Karpas-422 (cell line): ENCODE results near the gene SKIL. TPM values are rescaled to one million over a fixed set of nuclear protein-coding genes. Genes with fewer than 3 reads are reported as not detected.

Source experiments
- DNase-seq: peaks from one replicate; pipeline ENCODE4 v3.0.0-alpha.2; 2015
- H2AFZ ChIP-seq: fragments of 200-600 bp; sonication (generic); 2 replicates; pipeline ENCODE4 v1.6.1; 2014; ENCODE audit warnings: antibody characterized with exemption, low read length, mixed read lengths
- H3K27ac ChIP-seq: fragments of 200-600 bp; sonication (generic); 2 replicates; pipeline ENCODE4 v1.5.1; 2014; ENCODE audit warnings: mild to moderate bottlenecking, low read length, moderate library complexity
- H3K27me3 ChIP-seq: fragments of 200-600 bp; sonication (generic); 2 replicates; pipeline ENCODE4 v1.6.1; 2014; ENCODE audit warnings: low read length, mixed read lengths
- H3K36me3 ChIP-seq: fragments of 200-600 bp; sonication (generic); 2 replicates; pipeline ENCODE4 v1.6.1; 2014; ENCODE audit warnings: low read length, mixed read lengths; ENCODE audit not compliant: insufficient read depth
- H3K4me1 ChIP-seq: fragments of 200-600 bp; sonication (generic); 2 replicates; pipeline ENCODE4 v1.6.1; 2014; ENCODE audit warnings: mild to moderate bottlenecking, low read length, mixed read lengths
- H3K4me2 ChIP-seq: fragments of 200-600 bp; sonication (generic); 2 replicates; pipeline ENCODE4 v1.6.1; 2014; ENCODE audit warnings: low read length, low read depth, mild to moderate bottlenecking; ENCODE audit not compliant: poor library complexity, severe bottlenecking
- H3K4me3 ChIP-seq: fragments of 200-600 bp; sonication (generic); 2 replicates; pipeline ENCODE4 v1.5.1; 2014; ENCODE audit warnings: mild to moderate bottlenecking, antibody characterized with exemption, low read length, mixed read lengths
- H3K79me2 ChIP-seq: fragments of 200-600 bp; sonication (generic); 2 replicates; pipeline ENCODE4 v1.6.1; 2014; ENCODE audit warnings: mild to moderate bottlenecking, low read length, mixed read lengths
- H3K9ac ChIP-seq: fragments of 200-600 bp; sonication (generic); 2 replicates; pipeline ENCODE4 v1.6.0; 2014; ENCODE audit warnings: low read length
- H3K9me2 ChIP-seq: fragments of 200-600 bp; sonication (generic), shearing (Covaris generic); replicated peaks from 2 replicates; pipeline ENCODE4 v1.6.0; 2014; ENCODE audit warnings: mild to moderate bottlenecking, low read length, moderate library complexity; ENCODE audit not compliant: insufficient read depth
- H3K9me3 ChIP-seq: fragments of 300-700, 200-600 bp; sonication (generic); 2 replicates; pipeline ENCODE4 v1.6.1; 2014; ENCODE audit warnings: low read length, mixed read lengths
- H4K20me1 ChIP-seq: fragments of 200-600 bp; sonication (generic); 2 replicates; pipeline ENCODE4 v1.6.1; 2014; ENCODE audit warnings: mild to moderate bottlenecking, antibody characterized with exemption, low read length, low read depth; ENCODE audit not compliant: insufficient read depth
- total RNA-seq: library from RNA; depleted of rRNA; stranded (reverse); fragments of >200 nt; shearing (Covaris generic); gene quantifications from 2 replicates; pipeline ENCODE4 v1.2.3, GENCODE V29; 2014; ENCODE audit warnings: low replicate concordance

The SKIL gene
- total RNA-seq, 1 experiment from 2014 or later: 49.5 TPM

GRCh38 chr3:170428095-170428494 is 70.6 kb downstream of the SKIL start:
- Histone ChIP-seq H3K4me2 (no peak overlapping the region), H3K79me2 (no peaks in the 10 kb centered on the region), H3K9ac (no peak overlapping the region), H3K27ac (no peak overlapping the region), H3K27me3 (no peaks in the 10 kb centered on the region), H3K9me3 (no peaks in the 10 kb centered on the region), H3K4me3 (no peak overlapping the region), H3K4me1 (no peaks in the 10 kb centered on the region), H3K9me2 (no peaks in the 10 kb centered on the region), H3K36me3 (no peaks in the 10 kb centered on the region), H2AFZ (no peak overlapping the region), H4K20me1 (no peaks in the 10 kb centered on the region)
- no peak for DNase-seq

- Histone ChIP-seq H3K9me3 (no peaks in the 10 kb centered on the region), H2AFZ (no peak overlapping the region), H3K27me3 (no peaks in the 10 kb centered on the region), H3K79me2 (no peaks in the 10 kb centered on the region), H3K9ac (no peak overlapping the region), H3K36me3 (no peaks in the 10 kb centered on the region), H3K4me1 (no peaks in the 10 kb centered on the region), H4K20me1 (no peaks in the 10 kb centered on the region), H3K4me3 (no peak overlapping the region), H3K27ac (no peak overlapping the region), H3K9me2 (no peaks in the 10 kb centered on the region), H3K4me2 (no peak overlapping the region)
- no peak for DNase-seq
Measured at GRCh38 chr3:170429050-170429449, 71.5 kb downstream of the SKIL start.

GRCh38 chr3:170431054-170431453 is 73.5 kb downstream of the SKIL start:
- H3K9me2 ChIP-seq: no peaks in the 10 kb centered on the region
- no peaks in the 10 kb centered on the region for H4K20me1 ChIP-seq
- H2AFZ ChIP-seq: no peak overlapping the region
- H3K4me1 ChIP-seq: no peaks in the 10 kb centered on the region
- no peaks in the 10 kb centered on the region for H3K79me2 ChIP-seq
- H3K4me3 ChIP-seq: no peak overlapping the region
- no peak overlapping the region for H3K27ac ChIP-seq
- no peak overlapping the region for H3K9ac ChIP-seq
- H3K9me3 ChIP-seq: no peaks in the 10 kb centered on the region
- H3K4me2 ChIP-seq: no peak overlapping the region
- no peaks in the 10 kb centered on the region for H3K36me3 ChIP-seq
- DNase-seq: no peak
- H3K27me3 ChIP-seq: no peaks in the 10 kb centered on the region

- Histone ChIP-seq H2AFZ (no peak overlapping the region), H3K9me3 (no peaks in the 10 kb centered on the region), H4K20me1 (no peaks in the 10 kb centered on the region), H3K36me3 (no peaks in the 10 kb centered on the region), H3K4me3 (no peak overlapping the region), H3K4me1 (no peaks in the 10 kb centered on the region), H3K27me3 (no peaks in the 10 kb centered on the region), H3K4me2 (no peak overlapping the region), H3K79me2 (no peaks in the 10 kb centered on the region), H3K9ac (no peak overlapping the region), H3K9me2 (no peaks in the 10 kb centered on the region), H3K27ac (no peak overlapping the region)
- DNase-seq: no peak
Measured at GRCh38 chr3:170432416-170432815, 74.9 kb downstream of the SKIL start.

GRCh38 chr3:170436697-170437096 is 79.2 kb downstream of the SKIL start:
- no peaks in the 10 kb centered on the region for H3K36me3 ChIP-seq
- H4K20me1 ChIP-seq: no peaks in the 10 kb centered on the region
- H2AFZ ChIP-seq: no peak overlapping the region
- H3K9me2 ChIP-seq: no peaks in the 10 kb centered on the region
- H3K27ac ChIP-seq: no peak overlapping the region
- H3K4me1 ChIP-seq: no peaks in the 10 kb centered on the region
- H3K9ac ChIP-seq: no peak overlapping the region
- no peak for DNase-seq
- no peaks in the 10 kb centered on the region for H3K9me3 ChIP-seq
- no peaks in the 10 kb centered on the region for H3K27me3 ChIP-seq
- no peak overlapping the region for H3K4me2 ChIP-seq
- H3K79me2 ChIP-seq: no peaks in the 10 kb centered on the region
- no peak overlapping the region for H3K4me3 ChIP-seq

GRCh38 chr3:170437176-170437575 is 79.7 kb downstream of the SKIL start:
- Histone ChIP-seq H3K27ac (no peak overlapping the region), H3K36me3 (no peaks in the 10 kb centered on the region), H3K4me3 (no peak overlapping the region)

GRCh38 chr3:170437696-170438407 is 80.3 kb downstream of the SKIL start:
- no peaks in the 10 kb centered on the region for H3K27me3 ChIP-seq
- no peaks in the 10 kb centered on the region for H3K79me2 ChIP-seq
- no peaks in the 10 kb centered on the region for H3K4me1 ChIP-seq
- no peak overlapping the region for H3K4me2 ChIP-seq
- no peaks in the 10 kb centered on the region for H3K9me2 ChIP-seq
- H2AFZ ChIP-seq: no peak overlapping the region
- H3K36me3 ChIP-seq: no peaks in the 10 kb centered on the region
- no peak overlapping the region for H3K9ac ChIP-seq
- H4K20me1 ChIP-seq: no peaks in the 10 kb centered on the region
- H3K9me3 ChIP-seq: no peaks in the 10 kb centered on the region
- no peak for DNase-seq
- H3K4me3 ChIP-seq: no peak overlapping the region
- H3K27ac ChIP-seq: no peak overlapping the region

More at GRCh38 chr3:170437176-170437575, 79.7 kb downstream of the SKIL start:
- Histone ChIP-seq H4K20me1 (no peaks in the 10 kb centered on the region), H3K9me3 (no peaks in the 10 kb centered on the region), H3K9ac (no peak overlapping the region), H2AFZ (no peak overlapping the region), H3K9me2 (no peaks in the 10 kb centered on the region), H3K4me2 (no peak overlapping the region), H3K79me2 (no peaks in the 10 kb centered on the region), H3K27me3 (no peaks in the 10 kb centered on the region), H3K4me1 (no peaks in the 10 kb centered on the region)
- no peak for DNase-seq

GRCh38 chr3:170438836-170439235 is 81.3 kb downstream of the SKIL start:
- Histone ChIP-seq H3K4me1 (no peaks in the 10 kb centered on the region), H2AFZ (no peak overlapping the region), H3K4me2 (no peak overlapping the region), H3K79me2 (no peaks in the 10 kb centered on the region), H3K9me2 (no peaks in the 10 kb centered on the region), H3K27ac (no peak overlapping the region), H3K36me3 (no peaks in the 10 kb centered on the region), H3K27me3 (no peaks in the 10 kb centered on the region), H3K9me3 (no peaks in the 10 kb centered on the region), H3K9ac (no peak overlapping the region), H4K20me1 (no peaks in the 10 kb centered on the region), H3K4me3 (no peak overlapping the region)
- DNase-seq: no peak
